HG03108 (cell line): ENCODE data around the gene BTBD19.

Experiments used
- ATAC-seq: cut with Tn5 transposase; IDR thresholded peaks from one replicate; pipeline ENCODE4 v1.9.1; 2021; ENCODE audit warnings: moderate library complexity; ENCODE audit not compliant: unreplicated experiment

BTBD19 gene

GRCh38 chr1:44853201-44853600, 44.9 kb downstream of the BTBD19 start:
- ATAC-seq: no peak

DNA sequence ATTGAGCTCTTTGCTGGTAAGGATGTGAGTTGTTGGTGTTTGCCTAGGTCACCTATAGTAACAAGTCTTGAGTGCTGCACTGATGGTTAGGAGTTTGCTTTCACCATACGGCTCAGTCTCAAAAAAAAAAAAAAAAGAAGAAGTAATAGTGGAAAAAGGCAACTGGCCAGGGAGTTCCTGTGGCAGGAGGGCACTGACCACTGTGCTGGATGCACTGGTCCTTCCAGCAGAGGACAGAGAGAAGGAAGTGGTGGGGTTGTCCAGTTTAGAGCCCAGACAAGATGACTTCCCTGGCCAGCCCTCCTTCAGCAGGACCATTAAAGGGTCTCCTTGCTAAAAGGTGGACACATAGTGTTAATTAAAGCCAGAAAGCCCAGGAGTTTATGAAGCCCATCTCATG, 46.6 kb downstream of the BTBD19 start:
- ATAC-seq: no peak

DNA sequence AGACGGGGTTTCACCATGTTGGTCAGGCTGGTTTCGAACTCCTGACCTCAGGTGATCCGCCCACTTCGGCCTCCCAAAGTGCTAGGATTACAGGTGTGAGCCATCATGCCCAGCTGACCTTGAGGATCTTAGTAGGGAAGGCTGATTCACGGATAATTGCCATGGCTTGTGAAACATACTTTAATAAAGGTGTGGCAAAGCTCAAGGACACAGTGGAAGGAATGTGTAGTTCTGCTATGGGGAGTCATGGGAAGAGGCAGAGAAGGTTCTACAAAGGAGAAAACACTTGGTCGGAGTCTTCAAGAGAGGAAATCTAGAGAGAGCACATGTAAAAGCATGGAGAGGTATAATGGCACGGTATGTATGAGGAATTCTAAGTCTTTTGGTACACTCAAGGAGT, 47.4 kb downstream of the BTBD19 start:
- no peak for ATAC-seq

- ATAC-seq: no peak
Measured at GRCh38 chr1:44857446-44857845, 49.1 kb downstream of the BTBD19 start.

- ATAC-seq: no peak
Measured at GRCh38 chr1:44860331-44860730, 52.0 kb downstream of the BTBD19 start.

GRCh38 chr1:44860891-44861425, 52.6 kb downstream of the BTBD19 start:
- ATAC-seq: no peak

DNA sequence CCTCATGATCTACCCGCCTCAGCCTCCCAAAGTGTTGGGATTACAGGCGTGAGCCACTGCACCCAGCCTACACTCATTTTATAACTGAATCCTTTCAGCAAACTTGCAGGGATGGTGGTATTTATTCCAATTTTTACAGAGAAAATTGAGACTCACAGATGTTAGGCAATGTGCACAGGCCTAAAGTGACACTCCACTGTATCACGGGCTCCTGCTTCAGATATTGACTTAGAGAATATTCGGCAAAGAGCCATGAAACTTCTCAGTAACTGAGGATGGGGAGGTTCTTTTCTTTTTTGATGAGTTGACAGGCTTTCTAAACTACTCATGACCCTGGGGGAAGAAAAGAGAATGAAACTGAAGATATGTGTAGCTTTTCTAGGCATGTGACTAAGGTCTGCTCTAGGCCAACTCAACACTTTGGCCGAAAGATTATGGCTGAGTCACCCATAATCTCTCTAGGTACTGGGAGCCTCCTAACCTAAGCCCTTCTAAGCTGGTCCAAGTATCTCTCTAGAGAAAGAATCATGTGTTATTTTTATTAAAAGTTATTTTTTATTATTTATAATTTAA, 54.6 kb downstream of the BTBD19 start:
- ATAC-seq: no peak
